GM15510 (cell line): ENCODE measurements around the gene LEPROT.

Experiments
- POLR2A ChIP-seq: IDR thresholded peaks from 3 replicates; pipeline ENCODE4 v1.6.1; 2011; ENCODE audit warnings: borderline replicate concordance; ENCODE audit not compliant: insufficient read length; ENCODE audit errors: extremely low read depth

LEPROT gene

DNA sequence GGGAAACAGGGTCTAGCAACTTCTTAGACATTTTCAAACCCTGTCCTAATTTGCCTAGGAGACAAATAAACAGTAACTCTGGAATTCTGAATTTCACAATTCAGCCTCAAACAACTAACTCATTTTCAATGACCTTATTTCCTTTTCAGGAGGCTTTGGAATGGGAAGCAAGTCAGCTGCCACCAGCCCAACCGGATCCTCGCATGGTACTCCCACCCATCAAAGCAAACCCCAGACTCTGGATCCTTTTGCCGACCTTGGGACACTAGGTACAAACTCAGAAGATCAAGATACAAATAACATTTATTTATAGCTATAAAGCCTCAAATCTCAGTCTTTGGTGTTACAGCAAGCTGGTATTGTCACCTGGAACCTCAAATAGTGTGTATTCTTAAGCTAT is 18.9 kb upstream of the LEPROT start:
- no peak for TF ChIP-seq POLR2A

DNA sequence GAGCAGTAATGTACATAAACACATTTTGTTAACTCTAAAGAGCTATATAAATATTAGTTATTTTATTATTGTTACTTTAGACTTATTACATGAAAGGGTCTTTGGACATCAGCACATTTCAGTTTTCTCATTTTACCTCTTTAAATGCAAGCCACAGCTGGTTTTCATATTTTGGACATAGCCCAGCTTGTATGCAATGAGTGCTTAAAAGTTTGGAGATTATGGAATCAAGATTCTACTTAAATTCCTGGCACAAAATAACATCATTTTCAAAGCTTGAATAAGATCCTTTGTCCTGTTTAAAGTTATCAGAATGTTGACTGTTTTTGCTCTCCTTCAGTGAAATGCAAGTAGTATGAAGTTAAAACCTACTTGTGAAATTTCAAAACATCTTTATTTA is 15.5 kb upstream of the LEPROT start:
- no peak for TF ChIP-seq POLR2A

DNA sequence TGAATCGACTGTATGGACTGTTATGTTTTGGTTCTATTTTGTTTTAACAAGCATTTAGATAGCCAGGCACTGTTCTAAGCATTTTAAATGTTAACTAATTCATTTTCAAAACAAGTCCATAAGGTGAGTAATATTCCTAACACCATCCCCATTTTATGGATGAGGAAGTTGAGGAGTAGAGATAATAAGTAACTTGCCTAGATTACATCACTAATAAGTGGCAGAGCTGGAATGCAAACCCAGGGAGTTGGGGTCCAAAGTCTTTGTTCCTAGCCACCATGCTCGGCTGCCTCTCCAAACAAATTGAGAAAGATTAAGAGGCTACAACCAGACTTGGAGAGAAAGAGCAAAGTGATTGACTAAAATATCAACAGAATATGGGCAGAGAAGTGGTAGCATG is 12.6 kb upstream of the LEPROT start:
- no peak for TF ChIP-seq POLR2A

DNA sequence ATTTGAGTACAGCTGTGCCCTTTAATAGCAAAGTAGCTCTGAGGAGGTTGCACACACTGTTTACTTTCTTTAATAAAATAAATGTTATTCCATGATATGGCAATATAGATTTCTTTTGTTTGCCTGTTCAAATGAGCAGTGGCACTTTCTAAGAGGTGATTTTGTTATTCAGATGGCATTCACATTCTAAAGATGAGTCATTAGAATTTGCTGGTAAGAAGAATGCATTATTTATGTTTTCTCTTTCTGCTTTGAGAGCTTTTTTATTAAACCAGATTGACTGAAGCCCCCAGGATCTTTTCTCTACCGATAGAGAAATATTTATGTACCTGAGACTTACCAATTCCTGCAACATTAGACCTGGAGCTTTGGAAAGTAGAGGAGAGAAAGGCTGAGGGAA is 11.2 kb upstream of the LEPROT start:
- TF ChIP-seq POLR2A = no peak

DNA sequence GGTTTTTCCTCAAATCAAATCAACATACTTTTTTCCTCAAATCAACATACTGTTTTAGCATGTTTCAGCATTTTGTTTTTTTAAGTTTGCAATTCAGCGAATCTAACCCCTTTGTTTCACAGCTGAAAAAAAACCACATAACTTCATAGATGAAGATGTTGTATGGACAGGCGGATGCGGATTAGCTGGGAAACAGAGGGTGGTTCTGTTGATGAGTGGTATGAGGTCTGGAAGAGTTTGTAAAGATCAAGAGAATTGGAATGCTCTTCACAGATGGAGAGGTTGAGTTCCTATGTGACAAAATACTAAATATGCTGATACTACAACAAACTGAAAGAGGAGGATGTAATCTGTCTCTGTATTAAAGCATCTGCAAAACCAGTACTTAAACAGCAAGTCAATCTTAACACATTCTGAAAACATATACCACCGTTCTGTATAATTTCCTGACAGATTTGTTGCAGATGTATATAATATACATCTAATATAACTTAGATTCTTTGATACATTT is 10.6 kb upstream of the LEPROT start:
- no peak for TF ChIP-seq POLR2A

DNA sequence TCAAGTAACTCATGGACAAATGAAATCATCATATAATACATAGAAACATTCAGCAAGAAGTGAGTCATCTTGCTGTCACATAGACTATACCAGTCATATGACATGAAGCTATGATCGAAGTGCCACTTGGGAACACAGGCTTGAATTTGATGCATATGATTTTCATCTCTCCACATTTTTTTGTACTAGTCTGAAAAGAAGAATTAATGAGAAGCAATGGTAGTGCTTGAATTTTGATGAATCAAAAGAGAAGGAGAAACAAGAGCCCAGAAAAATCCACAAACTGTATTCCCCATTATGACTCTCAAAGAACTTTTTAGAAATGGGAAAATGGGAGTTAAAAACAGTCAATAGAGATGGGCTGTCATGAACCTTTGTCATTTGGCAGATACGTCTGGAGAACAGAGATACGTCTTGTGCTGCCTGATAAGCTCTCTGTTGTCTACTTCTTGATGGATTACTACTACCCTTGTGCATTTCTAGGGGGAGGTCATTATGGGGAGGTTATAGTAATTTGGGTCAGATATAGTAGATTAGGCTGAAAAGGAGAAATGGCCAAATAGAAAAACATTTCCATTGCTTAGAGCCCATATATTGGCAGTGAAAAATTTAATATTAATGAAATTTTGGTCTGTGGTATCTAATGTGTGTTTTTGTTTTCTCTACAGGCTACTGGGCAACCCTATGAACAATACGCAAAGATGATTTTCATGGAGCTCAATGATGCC is 8.0 kb upstream of the LEPROT start:
- no peak for TF ChIP-seq POLR2A

DNA sequence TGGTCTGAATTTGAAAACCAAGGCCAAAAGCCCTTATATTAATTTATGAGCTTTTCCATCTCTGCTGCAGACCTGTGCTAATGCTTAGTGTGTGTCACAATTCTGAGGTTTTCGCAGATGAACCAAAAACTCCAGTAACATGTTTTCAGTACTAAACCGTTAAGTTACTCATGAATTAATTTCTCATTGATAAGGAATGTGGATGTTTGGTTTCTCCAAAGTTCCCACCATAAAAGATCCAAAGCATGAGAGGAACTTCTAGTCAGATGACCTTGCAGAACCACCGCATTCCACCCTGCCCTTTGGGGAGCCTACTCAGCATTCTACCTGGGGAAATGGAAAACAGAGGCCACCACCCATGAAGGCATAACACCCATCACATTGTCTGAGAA is 7.5 kb upstream of the LEPROT start:
- TF ChIP-seq POLR2A = no peak

DNA sequence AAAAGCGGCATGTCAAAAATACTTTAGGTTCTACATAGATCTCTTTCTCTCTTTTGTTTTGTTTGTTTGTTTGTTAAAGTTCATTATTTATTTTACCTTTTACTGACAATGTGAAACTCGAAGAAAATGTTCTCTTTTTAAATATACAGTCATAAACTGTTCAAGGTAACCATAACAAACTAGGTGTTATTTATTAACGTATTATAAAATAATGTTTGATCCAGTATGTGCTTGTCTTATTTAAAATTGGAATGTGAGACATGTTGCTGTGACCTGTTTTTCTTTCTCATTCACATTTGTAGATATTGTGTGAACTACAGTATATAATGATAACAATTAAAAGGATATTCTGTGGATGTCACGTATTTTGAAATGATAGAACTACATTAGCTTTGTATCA is 5.9 kb upstream of the LEPROT start:
- no peak for TF ChIP-seq POLR2A

DNA sequence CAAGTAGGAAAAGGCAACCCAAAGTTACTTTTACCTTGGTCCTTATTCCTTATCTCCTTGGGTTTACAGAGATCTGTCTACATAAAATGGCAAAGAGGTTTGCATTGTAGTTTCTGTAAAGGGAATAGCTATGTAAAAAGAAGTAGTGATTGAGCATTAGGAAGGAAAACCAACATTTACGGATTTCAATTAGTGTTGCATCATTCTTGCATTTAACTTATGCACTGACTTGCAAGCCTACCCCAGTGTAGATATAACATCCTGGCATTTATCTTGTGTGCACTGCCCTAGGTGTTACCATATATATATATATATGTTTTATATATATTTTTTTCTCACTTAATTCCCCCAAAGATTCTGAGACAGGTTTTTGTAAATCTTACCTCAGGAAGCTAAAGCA is 3.7 kb upstream of the LEPROT start:
- TF ChIP-seq POLR2A = no peak

DNA sequence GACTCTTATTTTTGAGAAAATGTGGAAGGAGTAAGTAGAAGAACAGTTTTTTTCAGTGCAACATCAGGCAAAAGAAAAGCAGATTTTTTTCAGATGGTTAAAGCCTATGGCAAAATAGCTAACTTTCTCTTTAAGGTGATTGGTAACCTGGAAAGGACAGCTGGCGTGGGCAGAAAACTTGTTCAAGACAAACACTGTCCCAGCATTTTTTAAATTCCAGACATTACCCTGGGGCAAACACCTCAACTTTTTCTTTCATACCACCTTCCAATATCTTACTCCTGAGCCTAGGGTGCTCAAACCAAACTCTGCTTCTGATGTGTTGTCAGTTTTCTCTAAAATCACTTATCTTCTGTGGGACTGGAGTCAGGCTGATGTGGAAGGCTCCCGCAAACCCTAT is 2.7 kb upstream of the LEPROT start:
- TF ChIP-seq POLR2A = no peak

DNA sequence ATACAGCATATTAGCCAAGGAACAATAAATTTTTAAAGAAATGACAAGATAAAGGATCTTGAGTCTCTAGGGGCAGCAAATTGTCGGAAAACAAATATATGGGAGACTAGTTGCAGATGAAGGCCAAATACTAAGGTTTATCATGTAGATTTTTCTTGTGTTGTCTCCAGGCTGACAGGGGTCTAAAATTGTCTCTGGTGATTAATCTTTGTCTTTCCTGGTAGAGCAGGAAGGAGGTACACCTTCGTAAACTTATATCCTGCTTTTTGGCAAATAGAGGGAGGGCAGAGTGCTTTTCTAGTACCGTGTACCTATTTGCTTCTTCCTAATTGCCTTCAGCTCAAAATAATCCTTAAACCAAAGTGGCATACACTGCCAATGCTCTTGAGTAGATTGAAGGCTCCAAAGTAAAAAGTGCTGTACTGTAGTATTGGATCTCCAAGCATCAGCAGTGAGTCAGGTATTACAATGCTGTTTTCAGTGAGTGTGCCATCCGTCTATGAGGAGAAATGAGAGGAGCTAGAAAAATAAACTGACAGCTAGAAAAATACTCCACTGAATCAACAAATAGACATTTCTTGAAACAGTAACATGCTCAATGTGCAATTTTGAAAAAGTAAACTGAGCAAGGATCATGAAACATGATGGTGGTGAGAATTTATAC is 1.8 kb upstream of the LEPROT start:
- TF ChIP-seq POLR2A = no peak

DNA sequence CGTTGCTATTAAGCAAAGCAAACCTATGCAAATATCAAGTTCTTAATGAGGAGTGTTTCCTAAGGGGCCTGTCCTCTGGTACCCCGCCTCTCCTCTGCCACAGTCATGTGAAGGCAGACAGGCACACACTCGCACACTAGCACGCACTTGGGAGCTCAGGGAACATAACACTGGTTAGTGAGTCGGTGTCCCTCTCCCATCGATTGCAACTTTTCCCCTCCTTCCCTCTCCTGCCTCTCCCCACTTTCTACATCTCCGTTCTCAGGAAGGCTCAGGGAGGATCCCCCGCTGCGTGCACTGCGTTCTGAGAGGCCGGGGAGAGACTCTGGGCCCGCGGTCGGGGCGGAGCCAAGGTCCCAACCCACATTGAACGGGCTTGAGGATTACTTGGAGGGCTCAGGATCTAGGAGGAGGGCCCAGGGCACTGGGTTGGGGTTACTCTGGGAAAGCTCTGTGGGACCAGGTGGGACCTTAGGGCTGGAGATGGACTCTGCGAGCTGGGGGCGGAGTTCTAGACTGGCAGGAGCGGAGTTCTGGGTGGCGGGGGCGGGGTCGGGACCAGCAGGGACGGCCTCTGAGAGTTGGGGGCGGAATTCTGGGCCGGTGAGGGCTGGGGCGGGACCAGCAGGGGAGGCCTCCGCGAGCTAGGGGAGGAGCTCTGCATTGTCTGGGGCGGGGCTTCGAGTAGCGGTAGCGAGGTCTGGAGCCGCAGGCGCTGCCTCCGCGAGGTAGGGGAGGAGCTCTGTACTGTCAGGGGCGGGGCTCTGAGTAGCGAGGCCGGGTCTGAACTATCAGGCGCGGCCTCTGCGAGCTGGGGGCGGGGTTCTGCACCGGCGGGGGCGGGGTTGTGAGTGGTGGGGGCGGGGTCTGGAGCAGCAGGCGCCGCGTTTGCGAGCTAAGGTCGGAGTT is 533 bp upstream of the LEPROT start:
- TF ChIP-seq POLR2A = peak; percentile 38

DNA sequence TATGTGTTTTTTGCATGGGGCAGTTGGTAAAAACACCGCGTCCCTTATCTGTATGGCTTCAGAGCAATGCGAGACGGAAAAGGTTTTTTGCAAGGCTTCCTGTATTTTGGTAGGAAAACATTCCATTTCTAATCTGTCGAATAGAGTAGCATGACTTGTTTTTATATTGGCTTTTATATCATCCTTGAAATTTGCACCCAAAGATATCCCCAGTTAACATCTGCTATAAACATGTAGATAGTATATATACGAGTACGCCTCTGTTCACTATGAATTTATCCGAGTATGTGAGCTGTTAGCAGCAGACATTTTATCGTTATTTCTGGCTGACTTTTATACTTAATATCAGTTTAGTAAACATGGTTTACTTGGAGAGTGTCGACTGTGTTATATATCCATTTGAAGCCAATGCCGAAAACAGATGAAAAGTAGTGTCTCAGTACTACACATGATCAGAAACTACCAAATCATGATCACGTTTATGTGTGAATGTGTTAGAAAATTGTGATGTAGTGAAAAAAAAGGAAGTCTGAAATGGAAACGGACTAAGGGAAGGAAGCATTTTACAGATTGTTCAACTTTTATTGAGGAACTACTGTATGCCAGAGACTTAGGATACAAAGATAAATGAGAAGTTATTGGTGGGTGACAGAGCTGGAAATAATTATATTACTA is 1.0 kb downstream of the LEPROT start:
- no peak for TF ChIP-seq POLR2A
